ENCODE measurements around the gene PPEF2.

DNA sequence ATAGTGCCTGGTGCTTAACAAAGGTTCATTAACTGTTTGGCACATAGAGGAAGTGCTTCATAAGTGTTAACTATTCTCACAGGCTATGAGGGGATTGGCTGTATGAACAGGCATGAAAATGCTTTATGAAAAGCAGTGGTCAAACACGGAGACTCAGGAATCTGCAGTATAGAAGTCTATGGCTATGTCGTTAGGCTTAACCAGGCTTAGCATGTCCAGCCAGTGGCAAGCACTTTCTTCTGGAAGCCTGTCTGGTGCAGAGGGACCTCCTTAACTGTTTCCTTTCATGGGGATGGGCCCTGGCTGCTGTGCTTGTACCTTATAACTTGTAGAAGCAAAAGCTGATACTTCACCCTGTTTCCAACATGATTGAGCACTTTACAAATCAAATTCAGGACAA, 78.4 kb downstream of the PPEF2 start:
- TF ChIP-seq, protein P1, sequence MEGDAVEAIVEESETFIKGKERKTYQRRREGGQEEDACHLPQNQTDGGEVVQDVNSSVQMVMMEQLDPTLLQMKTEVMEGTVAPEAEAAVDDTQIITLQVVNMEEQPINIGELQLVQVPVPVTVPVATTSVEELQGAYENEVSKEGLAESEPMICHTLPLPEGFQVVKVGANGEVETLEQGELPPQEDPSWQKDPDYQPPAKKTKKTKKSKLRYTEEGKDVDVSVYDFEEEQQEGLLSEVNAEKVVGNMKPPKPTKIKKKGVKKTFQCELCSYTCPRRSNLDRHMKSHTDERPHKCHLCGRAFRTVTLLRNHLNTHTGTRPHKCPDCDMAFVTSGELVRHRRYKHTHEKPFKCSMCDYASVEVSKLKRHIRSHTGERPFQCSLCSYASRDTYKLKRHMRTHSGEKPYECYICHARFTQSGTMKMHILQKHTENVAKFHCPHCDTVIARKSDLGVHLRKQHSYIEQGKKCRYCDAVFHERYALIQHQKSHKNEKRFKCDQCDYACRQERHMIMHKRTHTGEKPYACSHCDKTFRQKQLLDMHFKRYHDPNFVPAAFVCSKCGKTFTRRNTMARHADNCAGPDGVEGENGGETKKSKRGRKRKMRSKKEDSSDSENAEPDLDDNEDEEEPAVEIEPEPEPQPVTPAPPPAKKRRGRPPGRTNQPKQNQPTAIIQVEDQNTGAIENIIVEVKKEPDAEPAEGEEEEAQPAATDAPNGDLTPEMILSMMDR (IDR thresholded peaks at IDR 0.05) = no peak
- TF ChIP-seq POLR2A (IDR thresholded peaks at IDR 0.05) (no peak), POLR2AphosphoS5 (IDR thresholded peaks at IDR 0.05) (no peak)
